Muscle layer of colon (tissue), 2 donors: ENCODE results near the gene NCEH1.
"Not testable (repeated sequence)": the region's sequence is repeated elsewhere in the genome, so short reads cannot be mapped to it uniquely, and the experiment has no call there.

ENCODE experiments used
- H3K27ac ChIP-seq: one replicate; pipeline ENCODE4 v1.7.0; 2013; ENCODE audit warnings: low read depth, mild to moderate bottlenecking, low read length, moderate library complexity
- H3K27me3 ChIP-seq, 2 donors: one replicate each; pipeline ENCODE4 v1.7.0; 2013; ENCODE audit warnings: low read length in 2 of 2, mild to moderate bottlenecking in 2 of 2; ENCODE audit not compliant: insufficient read depth in 2 of 2, control insufficient read depth in 1 of 2
- H3K36me3 ChIP-seq: one replicate; pipeline ENCODE4 v1.7.0; 2013; ENCODE audit warnings: mild to moderate bottlenecking, low read length; ENCODE audit not compliant: insufficient read depth
- H3K4me1 ChIP-seq: one replicate; pipeline ENCODE4 v1.7.0; 2013; ENCODE audit warnings: mild to moderate bottlenecking, low read length; ENCODE audit not compliant: insufficient read depth
- H3K4me3 ChIP-seq, 2 donors: one replicate each; pipeline ENCODE4 v1.7.0; 2013; ENCODE audit warnings: low read length in 2 of 2, low read depth in 1 of 2, mild to moderate bottlenecking in 1 of 2, moderate library complexity in 1 of 2
- H3K9ac ChIP-seq: one replicate; pipeline ENCODE4 v1.7.0; 2013; ENCODE audit warnings: low read length
- H3K9me3 ChIP-seq: one replicate; pipeline ENCODE4 v1.7.0; 2013; ENCODE audit warnings: mild to moderate bottlenecking, low read length
- donor health status: abdominal sarcoma.
- donor health status: Adenocarcinoma of cecum.

NCEH1 gene

DNA sequence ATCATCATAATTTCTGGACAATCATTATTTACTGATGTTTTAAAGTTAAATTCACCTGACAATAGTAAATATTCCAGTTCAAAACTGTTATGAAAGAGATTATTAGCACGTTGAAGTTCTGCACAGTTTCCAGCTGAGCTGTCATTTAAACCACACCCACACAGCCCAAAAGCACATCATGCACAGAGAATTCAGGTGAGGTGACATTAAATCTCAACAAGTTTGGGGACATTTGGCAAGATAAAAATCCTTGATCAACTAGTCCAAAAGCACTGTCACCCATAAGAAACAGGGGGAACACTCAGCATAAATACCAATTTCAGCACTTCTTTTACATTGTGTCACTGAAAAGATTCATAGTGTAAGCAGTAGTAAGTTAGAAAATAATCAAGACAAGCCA lies 6.9 kb downstream of the NCEH1 start:
- no peaks in the 10 kb centered on the region for H3K4me1 ChIP-seq

DNA sequence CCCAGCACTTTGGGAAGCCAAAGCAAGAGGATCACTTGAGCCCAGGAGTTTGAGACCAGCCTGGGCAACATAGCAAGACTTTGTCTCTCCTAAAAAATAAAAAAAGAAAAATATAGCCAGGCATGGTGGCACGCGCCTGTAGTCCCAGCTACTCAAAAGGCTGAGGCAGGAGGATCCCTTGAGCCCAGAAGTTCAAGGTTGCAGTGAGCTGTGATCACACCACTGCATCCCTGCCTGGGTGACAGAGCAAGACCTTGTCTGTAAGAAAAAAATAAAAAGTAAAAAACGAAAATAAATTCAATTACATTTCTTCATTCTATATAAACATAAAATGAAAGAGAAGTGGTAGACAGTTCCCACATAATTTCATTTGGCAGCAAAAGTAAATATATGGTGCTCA lies 8.1 kb downstream of the NCEH1 start:
- not testable (repeated sequence) for H3K4me1 ChIP-seq, H3K27me3 ChIP-seq, H3K27ac ChIP-seq, H3K9ac ChIP-seq, H3K4me3 ChIP-seq, H3K9me3 ChIP-seq, H3K36me3 ChIP-seq

More for the DNA sequence above, 6.9 kb downstream of the NCEH1 start:
- H3K9ac ChIP-seq, result no peak overlapping the region
- no peak overlapping the region for H3K27ac ChIP-seq
- no peak overlapping the region for H3K4me3 ChIP-seq
- no peaks in the 10 kb centered on the region for H3K27me3 ChIP-seq
- H3K36me3 ChIP-seq, result no peaks in the 10 kb centered on the region
- H3K9me3 ChIP-seq, result no peaks in the 10 kb centered on the region

DNA sequence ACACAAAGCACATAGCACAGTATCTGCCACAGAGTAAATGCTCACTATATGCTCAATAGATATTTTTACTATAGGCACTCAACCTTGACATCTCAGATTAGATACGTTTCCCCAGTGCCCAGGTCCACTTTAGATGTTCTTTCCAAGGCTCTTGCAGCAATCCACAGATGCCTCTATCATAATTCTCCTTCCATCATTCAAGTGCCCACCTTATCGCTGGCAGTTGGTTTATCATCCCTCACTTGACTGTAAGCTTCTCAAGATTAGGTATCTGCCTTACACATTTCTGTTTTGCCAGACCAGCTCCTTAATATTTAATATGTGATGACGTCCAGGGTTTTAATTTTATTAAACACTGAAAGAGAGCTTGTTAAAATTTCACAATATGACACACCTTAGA lies 8.6 kb downstream of the NCEH1 start:
- no peaks in the 10 kb centered on the region for H3K9me3 ChIP-seq
- no peak overlapping the region for H3K9ac ChIP-seq
- H3K36me3 ChIP-seq, result no peaks in the 10 kb centered on the region
- no peak overlapping the region for H3K4me3 ChIP-seq
- no peak overlapping the region for H3K27ac ChIP-seq
- H3K27me3 ChIP-seq, result no peaks in the 10 kb centered on the region
- no peaks in the 10 kb centered on the region for H3K4me1 ChIP-seq

DNA sequence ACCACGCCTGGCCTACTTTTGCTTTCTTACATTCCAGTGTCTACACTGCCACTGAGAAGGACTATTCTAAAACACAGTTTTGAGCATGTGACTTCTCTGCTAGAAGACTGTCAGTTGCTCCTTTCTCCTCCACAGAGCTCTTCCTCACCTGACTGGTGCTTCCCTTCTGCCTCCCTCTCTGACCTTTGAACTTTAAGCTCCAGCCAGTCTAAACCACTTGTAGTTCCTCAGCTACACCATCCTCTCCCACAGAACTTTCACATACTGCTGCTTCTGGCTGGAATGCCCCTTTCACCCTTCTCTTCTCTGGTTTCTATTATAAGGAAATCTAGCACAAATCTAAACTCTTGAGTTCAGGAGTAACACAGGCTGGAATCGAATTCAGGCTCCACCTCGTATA lies 9.1 kb downstream of the NCEH1 start:
- Histone ChIP-seq H3K9me3 (no peaks in the 10 kb centered on the region), H3K4me3 (no peak overlapping the region), H3K4me1 (no peaks in the 10 kb centered on the region), H3K36me3 (no peaks in the 10 kb centered on the region), H3K9ac (no peak overlapping the region), H3K27ac (no peak overlapping the region), H3K27me3 (no peaks in the 10 kb centered on the region)

DNA sequence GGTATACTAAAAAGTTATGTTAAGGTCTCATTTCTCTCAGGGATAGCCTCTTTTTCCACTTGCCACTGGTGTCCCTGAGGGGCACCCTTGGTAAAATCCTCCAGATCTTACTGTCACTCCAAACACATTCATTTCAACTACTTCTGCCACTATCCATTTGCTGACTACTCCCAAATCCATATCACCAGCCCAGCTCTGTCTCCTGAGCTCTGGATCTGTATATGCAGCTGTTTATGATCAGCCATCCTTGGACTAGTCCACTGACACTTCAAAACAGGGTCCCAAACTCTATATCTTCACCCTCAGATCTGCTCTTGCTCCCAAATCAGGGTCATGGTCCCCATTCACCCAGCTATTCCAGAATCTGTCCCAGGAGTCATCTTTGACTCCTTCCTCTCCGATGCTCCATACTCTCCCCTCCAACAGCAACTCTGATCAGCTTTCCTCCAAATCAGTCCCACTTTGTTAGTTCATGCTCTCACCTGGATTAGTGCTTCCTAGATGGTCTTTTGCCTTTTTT lies 9.9 kb downstream of the NCEH1 start:
- no peak overlapping the region for H3K4me3 ChIP-seq
- H3K9me3 ChIP-seq, result no peaks in the 10 kb centered on the region
- H3K9ac ChIP-seq, result no peak overlapping the region
- no peak overlapping the region for H3K27ac ChIP-seq
- H3K4me1 ChIP-seq, result no peaks in the 10 kb centered on the region
- H3K36me3 ChIP-seq, result no peaks in the 10 kb centered on the region
- H3K27me3 ChIP-seq, result no peaks in the 10 kb centered on the region

DNA sequence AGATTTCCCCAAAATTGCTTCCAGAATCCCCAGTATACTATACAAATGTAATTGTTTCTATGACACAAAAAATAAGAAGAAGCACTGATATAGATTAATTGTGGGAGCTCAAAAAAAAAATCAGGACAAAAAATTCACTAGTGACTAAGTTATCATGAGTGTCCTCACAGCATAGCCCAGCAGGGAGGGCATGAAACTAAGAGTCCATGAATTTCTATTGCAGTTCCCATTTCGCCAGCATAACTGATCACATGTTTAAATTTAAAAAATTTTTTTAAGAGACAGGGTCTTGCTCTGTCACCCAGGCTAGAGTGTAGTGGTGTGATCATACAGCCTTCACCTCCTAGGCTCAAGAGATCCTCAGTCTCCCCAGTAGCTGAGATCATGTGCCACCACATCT lies 10.6 kb downstream of the NCEH1 start:
- Histone ChIP-seq H3K9me3 (no peaks in the 10 kb centered on the region), H3K27me3 (no peaks in the 10 kb centered on the region), H3K4me3 (no peak overlapping the region), H3K36me3 (no peaks in the 10 kb centered on the region), H3K27ac (no peak overlapping the region), H3K9ac (no peak overlapping the region), H3K4me1 (no peaks in the 10 kb centered on the region)

DNA sequence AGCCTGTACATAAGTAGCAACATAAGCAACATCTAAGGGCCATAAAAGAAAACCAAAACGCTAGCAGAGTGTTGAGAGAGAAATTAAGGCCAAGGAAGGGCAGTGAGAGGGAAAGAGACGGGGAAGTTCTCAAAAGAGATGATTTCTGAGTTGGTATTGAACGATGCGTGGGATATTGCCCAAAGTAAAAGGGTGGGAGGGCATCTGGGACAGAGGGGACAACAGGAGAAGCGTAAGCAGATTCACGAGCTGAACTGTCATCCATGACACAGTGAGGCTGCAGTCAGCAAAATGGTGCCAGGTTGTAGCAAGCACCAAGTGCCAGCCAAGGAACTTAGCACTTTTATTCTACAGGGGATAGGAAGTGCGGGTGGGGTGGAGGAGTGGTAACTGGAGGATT lies 11.8 kb downstream of the NCEH1 start:
- Histone ChIP-seq H3K9ac (no peak overlapping the region), H3K27ac (no peak overlapping the region), H3K36me3 (no peaks in the 10 kb centered on the region), H3K4me3 (no peak overlapping the region), H3K27me3 (no peaks in the 10 kb centered on the region), H3K4me1 (no peaks in the 10 kb centered on the region), H3K9me3 (no peaks in the 10 kb centered on the region)

DNA sequence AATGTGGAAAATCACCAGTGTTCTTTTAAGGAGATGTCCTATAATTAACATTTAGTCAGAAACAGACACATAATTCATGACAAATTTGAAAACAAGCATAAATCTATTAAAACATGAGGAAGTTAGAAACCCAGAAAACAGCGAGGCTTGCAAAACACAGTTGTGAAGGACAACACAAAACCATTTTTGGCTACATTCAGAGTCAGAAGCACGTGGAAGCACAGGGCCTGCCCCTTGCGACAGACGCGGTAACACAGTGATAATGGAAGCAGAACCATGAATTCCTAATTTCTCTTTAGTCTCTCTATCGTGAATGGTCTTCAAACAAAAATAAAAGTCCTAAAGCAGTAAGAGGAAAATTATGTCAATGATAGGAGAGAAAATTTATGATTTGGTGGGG lies 12.2 kb downstream of the NCEH1 start:
- Histone ChIP-seq H3K27me3 (no peaks in the 10 kb centered on the region), H3K9me3 (no peaks in the 10 kb centered on the region), H3K9ac (no peak overlapping the region), H3K27ac (no peak overlapping the region), H3K4me3 (no peak overlapping the region), H3K4me1 (no peaks in the 10 kb centered on the region), H3K36me3 (no peaks in the 10 kb centered on the region)

DNA sequence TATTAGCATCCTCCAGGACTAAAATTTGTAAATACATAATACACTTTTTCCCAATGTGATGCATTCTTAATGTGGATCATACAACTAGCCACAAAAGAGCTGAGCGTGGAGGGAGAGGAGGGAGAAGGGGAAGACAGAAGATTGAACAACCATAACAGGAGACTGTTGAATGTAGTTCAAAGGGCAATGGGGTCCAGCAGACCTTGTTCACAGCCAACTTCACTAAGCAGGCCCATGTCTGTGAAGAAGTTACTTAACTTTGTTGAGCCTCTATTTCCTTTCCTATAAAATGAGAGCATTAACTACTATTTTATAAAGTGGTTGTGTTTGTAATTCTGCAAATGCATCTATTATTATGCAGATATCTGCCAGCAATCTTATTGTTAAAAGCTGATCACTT lies 13.3 kb downstream of the NCEH1 start:
- Histone ChIP-seq H3K36me3 (no peaks in the 10 kb centered on the region), H3K4me1 (peaks cover 4% of the 10 kb centered on the region), H3K27ac (no peak overlapping the region), H3K4me3 (no peak overlapping the region), H3K27me3 (no peaks in the 10 kb centered on the region), H3K9ac (no peak overlapping the region), H3K9me3 (no peaks in the 10 kb centered on the region)

DNA sequence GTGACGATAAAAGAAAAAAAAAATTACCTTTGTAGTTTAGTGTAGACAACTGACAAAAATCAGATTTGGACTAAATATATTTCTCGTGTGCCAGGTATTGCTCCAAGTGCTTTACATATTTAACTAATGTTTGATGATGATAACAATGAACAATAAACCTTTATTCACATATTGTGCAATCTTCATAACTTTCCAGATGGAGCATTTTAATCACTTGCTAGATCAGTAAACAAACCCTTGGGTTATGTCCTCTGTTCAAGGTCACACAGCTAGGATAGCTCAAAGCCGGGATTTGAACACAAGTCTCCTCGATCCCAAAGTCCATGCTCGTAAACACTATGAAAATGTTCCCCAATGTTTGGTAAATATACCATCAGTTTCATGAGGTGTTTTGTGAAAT lies 14.5 kb downstream of the NCEH1 start:
- no peak overlapping the region for H3K27ac ChIP-seq
- H3K9ac ChIP-seq, result no peak overlapping the region
- no peaks in the 10 kb centered on the region for H3K9me3 ChIP-seq
- no peak overlapping the region for H3K4me3 ChIP-seq
- H3K4me1 ChIP-seq, result peaks cover 10% of the 10 kb centered on the region
- no peaks in the 10 kb centered on the region for H3K36me3 ChIP-seq
- H3K27me3 ChIP-seq, result no peaks in the 10 kb centered on the region

DNA sequence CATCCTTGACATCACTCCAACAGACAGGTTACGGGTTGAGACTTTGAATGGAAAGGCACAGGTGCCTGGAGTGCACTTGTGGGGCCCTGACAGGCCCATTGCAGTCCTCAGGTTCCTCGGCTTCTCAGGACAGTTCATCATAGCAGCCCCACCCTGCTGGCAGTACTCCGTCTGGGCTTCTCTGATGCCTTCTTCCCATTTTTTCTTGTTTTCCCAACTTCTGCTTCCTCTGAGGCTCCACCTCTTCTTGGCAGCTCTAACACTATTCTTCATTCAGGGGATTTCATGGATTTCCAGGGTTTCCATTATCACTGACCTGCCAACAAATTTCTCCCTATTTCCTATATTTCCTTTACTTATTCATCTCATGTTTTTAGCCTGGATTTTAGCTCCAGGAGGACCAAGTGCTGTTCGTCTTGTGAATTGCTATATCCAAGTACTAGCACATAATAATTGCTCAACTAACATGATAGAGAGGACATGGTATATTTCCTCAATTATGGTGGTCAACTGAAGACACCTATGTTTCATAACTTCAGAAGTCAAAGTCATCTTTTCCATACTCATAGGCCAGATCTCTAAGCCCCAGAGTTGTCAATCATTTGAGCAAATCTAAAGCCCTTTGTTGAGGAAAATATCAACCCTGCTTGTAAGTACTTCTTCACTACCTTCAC lies 16.2 kb downstream of the NCEH1 start:
- H3K27me3 ChIP-seq, result no peaks in the 10 kb centered on the region
- no peaks in the 10 kb centered on the region for H3K9me3 ChIP-seq
- H3K27ac ChIP-seq, result no peak overlapping the region
- H3K9ac ChIP-seq, result no peak overlapping the region
- peaks cover 10% of the 10 kb centered on the region for H3K4me1 ChIP-seq
- no peaks in the 10 kb centered on the region for H3K36me3 ChIP-seq
- no peak overlapping the region for H3K4me3 ChIP-seq

DNA sequence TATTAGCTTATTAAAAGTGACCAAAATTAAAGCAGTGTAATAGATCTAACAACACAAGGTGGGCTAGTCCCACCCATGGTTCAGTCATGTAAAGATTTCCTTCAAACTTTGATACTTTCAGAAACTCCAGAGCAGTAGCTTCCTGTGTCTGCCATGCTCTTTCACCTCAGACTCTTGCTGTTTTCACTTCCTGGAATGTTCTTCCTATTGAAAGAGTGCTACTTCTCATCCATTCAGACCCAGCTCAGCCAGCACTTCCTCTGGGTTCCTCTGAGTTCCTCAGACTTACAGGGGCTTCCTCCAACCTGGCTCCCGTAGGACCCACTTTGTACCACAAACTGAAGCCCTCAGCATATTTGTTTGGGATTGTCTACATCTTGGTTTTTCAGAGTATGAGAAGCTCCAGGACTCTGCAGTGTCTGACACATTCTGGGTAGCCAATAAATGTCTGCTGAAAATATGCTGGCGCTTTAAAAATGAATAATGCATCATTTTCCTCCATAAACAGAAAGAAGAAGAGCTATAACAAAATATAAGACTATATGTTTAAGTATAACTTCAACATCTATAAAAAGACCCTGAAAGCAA lies 18.0 kb downstream of the NCEH1 start:
- no peak overlapping the region for H3K27ac ChIP-seq

More for the DNA sequence above, 18.0 kb downstream of the NCEH1 start:
- peaks cover 10% of the 10 kb centered on the region for H3K4me1 ChIP-seq
- H3K9me3 ChIP-seq, result no peaks in the 10 kb centered on the region
- H3K36me3 ChIP-seq, result no peaks in the 10 kb centered on the region
- no peak overlapping the region for H3K9ac ChIP-seq
- no peak overlapping the region for H3K4me3 ChIP-seq
- H3K27me3 ChIP-seq, result no peaks in the 10 kb centered on the region
